Measurements from ENCODE around the gene CTCFL. TPM values are rescaled to one million over a fixed set of nuclear protein-coding genes. Genes with fewer than 3 reads are reported as not detected.

Gene CTCFL
- total RNA-seq, 1 donor from 2014 or later, result not detected

DNA sequence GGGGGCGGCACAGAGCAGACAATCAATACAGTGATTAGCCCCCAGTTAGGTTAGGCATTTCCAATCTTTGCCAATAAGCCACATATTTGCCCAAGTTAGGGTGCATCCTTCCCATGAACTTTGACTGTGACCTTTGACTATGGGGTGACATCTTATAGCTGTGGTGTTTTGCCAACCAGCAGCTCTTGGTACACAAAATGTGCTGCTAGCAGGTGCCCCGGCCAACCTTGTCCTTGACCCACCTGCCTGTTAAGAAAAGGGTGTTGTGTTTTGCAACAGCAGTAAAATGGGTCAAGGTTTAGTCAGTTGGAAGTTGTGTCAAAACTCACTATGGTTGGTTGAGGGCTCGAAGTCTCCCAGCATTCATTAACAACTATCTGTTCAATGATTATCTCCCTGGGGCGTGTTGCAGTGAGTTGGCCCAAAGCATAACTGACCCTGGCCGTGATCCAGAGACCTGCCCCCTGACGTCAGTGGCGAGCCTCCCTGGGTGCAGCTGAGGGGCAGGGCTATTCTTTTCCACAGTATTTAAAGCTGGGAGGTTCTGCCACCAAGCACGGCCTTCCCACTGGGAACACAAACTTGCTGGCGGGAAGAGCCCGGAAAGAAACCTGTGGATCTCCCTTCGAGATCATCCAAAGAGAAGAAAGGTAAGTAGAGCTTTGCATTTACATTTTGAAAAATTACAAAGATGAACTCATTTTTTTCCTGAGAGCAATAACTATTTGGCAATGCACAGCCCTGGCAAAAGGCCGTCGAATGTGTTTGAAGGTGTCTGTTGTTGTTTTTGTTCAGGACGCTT, 35.8 kb upstream of the CTCFL start, which contains the start of gene PCK1:
PCK1 (plus strand) TSS at position 557 of the 802 bp plus-strand sequence. CDS start 302 bp downstream, outside the sequence.
- DNase-seq (ENCODE audit: low read depth, low spot score), result no peak

DNA sequence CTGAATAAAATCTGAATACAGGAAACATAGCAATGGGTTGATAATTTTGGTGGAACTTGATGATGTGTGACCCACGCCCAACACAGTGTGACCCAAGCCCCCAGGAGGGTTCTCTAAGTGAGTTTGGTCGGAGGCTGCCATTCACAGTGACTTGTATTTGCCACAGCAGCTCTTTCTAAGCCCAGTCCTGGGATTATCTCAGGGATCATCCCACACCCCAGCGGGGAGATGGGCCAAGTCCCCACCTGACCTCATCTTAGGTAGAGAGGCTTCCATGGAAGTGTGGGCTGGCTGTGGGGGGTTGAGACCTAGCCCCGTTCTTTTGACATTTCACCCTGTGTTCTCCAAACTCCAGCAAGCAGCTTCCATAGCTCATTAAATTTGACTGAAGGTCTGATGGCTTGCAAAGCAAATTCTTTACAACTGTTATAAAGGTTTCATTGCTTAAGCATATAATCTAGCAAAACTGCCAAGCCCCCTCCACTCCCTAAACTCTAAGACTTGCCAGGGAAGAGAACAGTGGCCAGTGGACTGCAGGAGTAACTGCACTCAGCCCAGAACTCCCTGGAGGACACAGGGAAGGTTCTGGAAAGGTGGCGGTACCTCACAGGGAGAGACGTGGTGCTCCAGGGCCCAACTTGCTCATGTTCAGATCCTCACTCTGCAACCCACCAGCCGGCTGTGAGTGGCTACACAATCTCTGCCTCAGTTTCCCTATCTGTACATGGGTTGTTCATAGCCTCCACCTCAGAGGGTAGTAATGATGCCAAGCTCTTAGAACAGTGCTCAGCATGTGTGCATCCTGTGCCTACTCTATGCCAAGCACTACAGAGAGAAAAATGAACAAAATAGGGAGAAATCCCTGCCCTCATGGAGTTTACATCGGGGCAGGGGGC, 35.0 kb upstream of the CTCFL start:
- no peak for DNase-seq (ENCODE audit: low read depth, low spot score)

DNA sequence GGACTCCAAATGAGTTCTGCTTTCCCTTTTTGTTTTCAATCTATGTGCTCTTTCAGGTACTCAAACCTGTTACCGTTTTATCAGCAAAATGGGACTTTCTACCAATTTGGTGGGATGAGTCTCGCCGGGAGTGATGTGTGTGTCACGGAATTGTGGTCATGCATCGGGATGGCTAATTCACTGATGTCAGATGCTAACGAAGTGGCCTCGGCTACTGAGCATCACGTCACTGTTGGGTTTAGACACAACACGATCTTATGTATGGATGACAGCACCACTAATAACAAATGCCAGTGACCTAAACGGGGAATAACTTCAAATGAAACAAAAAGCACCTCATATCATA, 34.3 kb upstream of the CTCFL start:
- DNase-seq (ENCODE audit: low read depth, low spot score), result no peak

DNA sequence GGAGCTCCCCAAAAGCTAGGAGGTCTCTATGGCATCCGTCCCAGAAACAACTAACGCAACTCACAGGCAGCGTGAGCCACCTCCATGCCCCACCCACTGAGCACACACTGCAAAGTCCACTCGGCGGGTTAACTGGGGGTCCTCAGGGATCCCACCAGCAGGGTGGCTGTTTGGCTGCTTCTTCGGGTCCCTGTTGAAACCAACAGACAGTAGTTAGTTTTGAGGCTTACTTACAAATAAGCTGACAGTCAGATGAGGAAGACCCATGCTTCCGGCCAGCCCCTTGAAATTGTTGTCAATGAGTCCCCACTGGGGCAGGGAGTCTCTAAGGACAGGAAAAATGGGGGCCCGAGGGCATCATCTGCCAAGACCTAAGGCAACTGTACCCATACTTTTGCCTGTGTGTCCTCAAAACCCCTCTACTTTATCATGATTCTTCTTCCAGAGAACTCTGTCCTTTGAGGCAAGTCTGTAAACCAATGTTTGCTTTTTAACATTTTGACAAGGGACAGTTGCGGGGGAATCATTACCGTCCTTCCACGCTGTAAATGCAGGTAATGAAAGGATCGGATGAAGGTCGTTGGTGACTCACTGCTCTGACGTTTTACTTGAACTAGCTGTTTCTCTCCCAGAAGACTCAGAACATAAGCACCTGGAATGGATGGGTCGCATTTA, 33.8 kb upstream of the CTCFL start:
- DNase-seq (ENCODE audit: low read depth, low spot score), result no peak

DNA sequence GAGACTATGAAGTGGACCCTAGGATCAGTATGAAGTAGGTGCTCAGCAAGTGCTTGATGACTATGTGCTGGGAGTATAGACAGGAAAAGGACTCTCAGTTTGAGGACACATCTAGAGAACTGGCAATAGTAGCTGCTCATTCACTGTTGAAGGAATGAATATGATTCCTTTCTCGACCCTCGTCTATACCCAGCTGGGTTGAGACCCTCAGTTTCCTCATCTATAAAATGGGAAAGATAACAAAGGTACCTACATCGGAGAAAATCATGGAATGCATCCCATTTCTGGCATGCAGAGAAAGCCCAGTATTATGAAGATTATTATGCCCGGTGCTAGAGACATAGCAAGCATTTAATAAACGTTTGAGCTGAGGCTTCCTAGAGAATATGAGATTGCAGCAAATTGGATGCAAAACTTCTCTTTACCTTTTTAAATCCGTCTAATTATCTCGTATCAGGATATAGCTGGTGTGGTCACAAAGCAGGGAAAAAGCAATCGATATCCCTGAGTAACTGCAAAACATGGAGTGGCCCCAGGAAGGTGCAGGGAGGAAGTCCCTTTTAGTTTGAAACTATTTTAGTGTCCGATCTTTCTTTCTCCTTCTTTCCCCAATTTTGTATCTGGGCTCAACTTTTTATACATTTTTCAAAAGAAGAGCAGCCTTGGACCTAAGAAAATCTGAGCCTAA, 33.1 kb upstream of the CTCFL start:
- DNase-seq (ENCODE audit: low read depth, low spot score), result no peak

DNA sequence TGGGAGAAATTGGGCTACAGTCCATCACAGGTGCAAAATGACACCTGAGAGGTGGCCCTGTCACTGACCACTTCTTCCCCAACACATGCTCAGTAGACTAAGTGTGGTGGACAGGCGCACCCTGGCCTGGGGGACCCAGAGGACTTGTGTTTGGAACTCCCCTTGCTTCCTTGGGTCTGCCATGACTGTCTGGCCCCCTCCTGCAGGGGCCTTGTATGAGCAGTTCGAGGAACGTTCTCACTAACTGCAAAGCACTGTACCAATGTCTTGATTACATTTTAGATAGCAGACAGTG, 32.0 kb upstream of the CTCFL start:
- no peak for DNase-seq (ENCODE audit: low read depth, low spot score)

DNA sequence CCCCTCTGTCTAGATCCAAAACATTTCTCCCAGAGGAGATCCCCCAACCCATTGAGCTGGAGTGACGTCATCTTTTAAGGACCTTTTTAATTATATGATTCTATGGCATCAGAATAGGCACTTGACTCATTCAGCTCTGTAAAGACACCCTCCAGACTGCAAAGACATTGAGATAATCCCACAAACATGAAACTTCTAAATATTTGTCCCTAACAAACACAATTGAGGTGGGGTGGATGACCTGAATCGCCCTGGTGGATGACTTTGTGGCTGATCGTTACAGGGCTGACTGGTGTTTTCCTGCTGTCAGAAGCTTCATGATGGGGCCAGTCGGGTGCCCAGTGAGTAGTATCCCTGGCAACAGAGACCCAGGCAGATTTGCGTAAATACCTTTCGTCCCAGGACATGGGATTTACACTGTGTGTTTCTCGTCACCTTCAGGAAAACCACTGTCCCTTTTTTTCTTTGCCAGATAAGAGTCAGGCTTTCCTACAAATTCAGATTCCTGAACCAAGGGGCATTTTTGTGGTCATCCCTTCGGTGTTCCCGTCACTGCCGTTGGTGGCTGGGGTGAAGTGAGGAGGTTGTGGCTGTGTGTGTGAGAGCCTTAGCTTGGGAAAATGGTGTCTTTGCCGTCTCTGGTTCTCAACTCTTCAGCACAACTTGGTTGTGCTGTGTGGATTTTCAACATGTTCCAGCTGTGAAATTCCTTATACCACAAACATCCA, 30.7 kb upstream of the CTCFL start:
- DNase-seq (ENCODE audit: low read depth, low spot score), result no peak

DNA sequence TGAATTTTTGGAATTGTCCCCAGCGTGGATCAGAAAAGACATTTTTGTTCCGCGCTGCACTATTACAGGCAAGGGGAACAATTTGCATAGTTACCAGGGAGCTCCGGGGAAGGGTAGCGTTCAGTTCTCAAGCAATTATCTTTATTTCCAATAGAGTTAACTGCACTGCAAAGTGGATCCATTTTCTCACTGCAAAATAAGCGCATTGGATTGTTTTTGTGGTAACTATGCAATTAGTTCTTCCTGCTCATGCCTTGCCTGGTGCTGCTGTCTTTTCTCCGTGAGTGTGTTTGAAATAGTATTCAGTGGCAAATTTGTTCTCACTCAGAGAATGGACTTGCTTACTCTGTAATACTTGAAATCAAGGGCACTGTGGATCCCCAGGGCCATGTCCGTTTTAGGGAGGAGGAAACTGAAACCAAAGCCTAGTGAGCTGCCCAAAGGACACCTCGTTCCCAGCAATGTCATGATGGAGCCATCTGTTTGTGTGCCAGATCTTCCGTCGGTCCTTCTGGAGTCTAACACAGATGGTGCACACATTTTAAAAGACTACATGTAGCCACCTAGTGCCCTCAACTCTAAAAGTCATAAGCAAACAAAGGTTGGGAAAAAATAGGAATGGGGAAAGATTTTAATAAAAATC, 28.6 kb upstream of the CTCFL start:
- no peak for DNase-seq (ENCODE audit: low read depth, low spot score)

DNA sequence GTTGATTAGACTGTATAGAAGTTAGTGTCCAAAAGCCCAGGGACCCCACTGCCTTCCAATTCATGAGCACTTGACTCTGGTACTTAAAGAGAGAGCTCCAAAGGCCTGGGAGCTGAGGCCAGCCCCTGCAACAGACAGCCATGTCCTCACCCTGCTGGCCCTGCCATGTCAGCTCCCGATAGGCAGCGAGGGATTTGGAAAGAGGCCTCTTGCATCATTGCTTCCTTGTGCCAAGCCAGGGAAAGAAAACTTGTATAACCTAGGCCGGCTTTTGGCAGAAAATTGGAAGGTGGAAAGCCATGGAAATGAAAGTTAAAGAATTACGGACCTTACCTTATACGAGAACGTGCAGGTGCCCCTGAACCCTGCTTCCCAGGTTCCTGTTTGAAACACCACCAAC, 27.5 kb upstream of the CTCFL start:
- no peak for DNase-seq (ENCODE audit: low read depth, low spot score)

DNA sequence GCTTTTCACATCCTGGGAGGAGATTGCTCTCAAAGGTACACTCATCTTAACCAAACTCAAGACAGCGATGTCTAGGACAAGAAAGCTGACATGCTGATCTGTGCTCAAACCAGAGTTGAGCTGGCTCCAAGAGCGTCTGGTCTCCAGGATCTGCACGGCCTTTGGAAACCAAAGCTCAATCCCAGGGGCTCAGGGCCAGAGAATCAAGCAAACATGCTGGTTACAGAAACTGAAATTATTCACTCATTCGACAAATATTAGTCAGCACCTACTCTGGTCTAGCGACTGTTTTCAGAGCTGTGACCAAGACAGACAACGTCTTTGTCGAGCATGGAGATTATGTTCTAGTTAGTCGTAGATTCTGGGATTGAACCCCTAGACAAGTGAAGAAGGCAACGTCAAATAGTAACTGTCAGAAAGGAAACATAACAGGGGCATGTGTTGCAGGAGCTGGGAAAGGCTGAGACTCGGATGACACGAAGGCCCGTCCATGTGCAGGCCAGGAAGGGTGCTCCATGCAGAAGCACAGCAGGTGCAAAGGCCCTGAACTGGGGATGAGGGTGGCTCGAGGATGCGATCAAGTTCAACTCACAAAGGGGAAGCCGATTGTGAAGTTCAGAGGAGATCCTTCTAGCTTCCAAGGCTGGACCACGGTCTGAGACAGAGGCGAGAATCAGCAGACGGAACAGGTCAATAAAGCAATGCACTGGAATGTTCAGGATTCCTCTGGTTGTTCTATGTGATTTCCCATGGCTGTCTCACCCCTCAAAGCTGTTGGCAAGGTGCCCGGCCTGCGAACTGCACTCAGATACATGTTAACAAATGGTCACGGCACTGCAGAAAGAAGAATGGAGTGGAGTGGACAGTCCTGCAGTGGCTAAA, 23.5 kb upstream of the CTCFL start:
- no peak for DNase-seq (ENCODE audit: low read depth, low spot score)

DNA sequence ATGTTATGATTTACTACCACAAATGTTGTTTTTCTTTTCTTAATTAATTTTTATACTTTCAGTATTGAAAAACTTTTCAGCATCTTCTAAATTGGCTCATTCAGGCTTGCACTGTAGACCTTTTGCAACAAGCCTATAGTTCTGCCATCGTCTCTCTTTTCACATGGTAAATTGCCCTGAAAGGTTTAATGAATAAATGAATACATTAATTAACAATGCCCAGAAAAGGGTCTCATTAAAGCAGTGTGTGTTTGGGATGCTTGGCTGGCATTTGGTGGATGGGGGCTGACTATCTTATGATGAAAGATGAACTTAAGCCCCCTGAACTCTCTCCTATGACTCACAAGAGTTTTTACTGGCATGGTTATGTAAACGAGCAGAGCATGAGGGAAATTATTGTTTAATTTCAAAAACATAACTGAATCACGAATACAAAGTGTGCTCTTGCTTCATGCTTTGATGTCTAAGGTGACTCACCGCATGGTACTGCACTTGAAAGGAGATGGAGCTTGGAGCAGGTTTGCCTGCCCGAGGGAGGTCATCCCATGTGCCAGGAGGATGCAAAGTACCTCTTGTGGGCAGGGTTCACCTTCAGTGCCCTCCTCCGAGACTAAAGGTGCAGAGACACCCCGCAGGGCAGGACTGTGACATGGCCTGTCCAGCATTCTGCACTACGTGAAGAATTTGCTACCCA, 22.2 kb upstream of the CTCFL start:
- DNase-seq (ENCODE audit: low read depth, low spot score), result no peak

DNA sequence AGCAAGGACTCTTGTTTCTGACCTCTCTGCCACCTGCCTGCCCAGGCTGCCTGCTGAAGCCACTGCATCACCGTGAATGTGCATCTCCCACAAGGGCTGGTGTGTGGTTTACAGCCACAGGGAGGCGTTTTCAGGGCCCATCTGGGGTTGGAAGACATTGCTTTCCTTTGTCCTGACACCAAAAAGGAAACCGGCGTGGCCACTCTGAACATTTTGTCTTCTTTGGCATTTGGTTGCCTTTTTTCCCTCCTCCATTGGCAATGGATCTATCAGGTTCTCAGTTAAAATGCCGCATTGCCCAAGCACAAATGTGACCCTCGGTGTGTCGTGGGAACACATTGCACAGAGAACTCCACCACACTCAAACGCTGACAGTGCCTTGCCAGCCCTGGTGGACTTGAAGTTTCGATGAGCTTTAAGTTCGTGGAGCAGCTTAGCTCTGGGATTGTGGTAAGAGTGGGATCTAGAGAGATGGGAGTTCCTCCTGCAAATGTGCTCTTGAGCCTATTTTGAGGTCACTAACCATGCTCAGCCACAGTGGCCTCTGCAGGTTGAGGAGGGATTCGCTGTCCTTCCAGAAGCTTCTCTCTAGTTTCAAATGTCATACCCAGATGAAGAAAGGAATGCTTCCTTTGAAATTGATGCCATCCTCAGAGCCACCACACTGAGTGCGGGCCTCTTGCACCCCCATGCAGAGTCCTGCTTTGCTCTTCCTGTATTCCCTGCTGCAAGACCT, 21.2 kb upstream of the CTCFL start:
- no peak for DNase-seq (ENCODE audit: low read depth, low spot score)

DNA sequence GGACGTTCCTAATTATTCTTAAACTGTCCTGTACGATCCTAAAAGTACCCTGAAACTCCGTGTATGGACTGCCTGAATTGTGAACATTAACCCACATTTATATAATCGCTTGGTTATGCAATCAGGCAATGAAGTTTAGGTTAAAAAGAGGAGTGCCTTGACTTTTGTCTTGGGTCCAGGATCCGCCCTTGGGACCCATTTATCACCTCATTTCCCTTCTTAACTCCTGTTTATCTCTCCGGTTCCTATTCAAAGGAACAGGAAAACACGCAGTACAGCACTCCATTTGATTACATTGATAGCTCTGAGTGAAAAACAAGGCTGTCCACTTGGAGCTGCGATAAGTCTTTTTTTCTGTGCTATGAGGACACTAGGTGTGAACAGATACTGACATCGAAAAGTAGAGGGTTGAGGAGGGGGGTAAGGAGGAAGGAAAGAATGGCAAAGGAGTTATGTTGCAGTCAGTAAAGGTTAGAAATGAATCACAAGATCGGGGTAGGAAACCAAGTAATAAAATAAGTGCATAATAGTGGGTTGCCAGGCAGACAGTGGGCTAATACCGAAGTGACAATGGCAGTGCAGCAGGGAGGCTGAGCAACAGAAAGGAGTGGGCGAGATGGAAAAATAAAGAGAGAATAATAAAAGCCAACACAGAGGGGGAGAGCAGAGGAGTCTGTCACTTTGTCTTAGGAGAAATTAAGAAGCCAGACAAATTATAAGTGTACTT, 20.1 kb upstream of the CTCFL start:
- no peak for DNase-seq (ENCODE audit: low read depth, low spot score)

DNA sequence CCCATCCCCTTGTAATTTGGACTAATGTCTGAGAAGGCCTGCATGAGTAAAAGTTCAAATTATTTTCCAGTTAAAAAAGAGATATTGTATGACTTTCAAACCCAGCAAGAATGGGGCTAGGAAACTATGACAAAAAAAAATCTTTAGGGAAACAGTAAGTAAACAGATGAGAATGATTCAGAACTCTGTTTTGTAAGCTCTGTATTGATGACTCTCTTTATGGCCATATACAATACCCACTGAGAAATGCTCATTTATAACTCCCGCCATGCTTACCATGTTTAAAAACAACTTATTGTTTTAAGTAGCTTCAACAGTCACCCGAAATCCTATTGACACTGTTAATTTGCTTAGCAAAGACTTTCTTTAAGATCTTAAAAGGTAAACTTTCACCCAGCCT, 18.8 kb upstream of the CTCFL start:
- no peak for DNase-seq (ENCODE audit: low read depth, low spot score)

DNA sequence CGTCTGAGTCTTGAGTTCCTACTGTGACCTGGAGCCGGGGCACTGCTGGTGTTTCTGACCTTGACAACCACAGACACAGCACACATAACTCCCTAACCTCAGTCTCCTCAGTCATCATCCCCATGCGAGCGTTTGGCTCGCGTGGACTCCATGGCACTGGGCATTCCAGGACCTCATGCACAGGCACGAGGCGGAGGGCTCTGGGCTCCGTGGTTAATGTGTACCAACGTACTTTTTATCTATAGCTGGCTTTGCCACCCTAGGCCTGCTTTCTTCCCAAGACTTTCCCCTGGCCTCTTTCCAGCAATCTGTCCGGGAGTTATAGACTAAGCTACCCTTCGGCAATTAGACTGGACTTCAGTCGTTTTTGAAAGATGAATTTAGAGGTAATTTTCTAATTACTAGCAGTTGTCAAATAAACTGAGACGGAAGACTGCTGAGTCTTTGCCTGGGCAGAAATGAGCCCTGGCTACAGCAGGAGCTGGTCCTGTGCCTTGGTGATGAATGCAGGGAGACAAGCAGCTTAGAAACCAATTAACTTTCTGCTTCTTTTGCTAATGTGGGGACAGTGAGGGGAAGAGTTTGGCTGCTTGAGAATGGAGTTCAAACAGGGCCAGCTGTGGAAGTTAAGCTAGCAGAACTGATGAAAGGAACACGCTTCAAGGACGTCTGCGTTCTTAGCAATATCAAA, 16.1 kb upstream of the CTCFL start:
- no peak for DNase-seq (ENCODE audit: low read depth, low spot score)

DNA sequence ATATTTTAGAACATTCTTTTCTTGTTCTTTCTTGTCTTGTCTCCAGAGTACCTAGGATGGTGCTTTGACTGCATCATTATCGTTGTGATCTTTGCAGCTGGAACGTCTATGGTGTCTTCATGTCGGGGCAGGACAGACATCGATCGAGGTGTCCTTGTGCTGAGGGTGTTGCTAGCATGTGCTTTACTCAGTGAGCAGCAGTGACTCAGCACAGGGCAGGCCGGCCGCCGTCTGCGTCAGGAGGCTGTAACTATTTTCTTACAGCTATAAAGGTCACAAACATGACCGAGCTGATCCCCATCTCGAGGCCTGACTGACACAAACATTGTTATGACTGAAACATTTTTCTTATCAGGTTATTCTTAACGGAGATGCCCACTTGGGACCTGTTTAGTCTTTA, 14.9 kb upstream of the CTCFL start:
- no peak for DNase-seq (ENCODE audit: low read depth, low spot score)

DNA sequence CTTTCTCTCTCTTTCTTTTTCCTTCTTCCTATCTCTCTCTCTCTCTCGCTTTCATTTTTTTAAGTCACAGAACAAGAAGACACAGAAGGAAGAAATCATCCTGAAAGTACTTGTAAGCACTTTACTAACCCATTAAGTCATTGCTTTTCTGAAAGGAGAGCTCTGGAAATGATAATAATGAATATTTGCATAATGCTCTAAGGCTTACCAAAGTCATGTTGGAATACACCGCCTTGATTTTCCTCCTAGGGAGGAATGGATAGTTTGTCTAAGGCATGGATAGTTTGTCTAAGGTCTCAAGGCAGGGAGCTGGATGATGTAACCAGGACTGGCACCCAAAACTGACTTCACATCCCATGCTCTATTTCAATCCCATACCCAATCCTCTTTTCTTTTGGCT, 12.9 kb upstream of the CTCFL start:
- no peak for DNase-seq (ENCODE audit: low read depth, low spot score)
